HG03159 (cell line): ENCODE results near the gene ULK2.
"Not testable (repeated sequence)": the region's sequence is repeated elsewhere in the genome, so short reads cannot be mapped to it uniquely, and the experiment has no call there.

Experiments
- ATAC-seq: cut with Tn5 transposase; IDR thresholded peaks from one replicate; pipeline ENCODE4 v1.9.1; 2021; ENCODE audit warnings: mild to moderate bottlenecking, moderate library complexity; ENCODE audit not compliant: unreplicated experiment

Gene ULK2

GRCh38 chr17:19769946-19770652 lies 97.6 kb downstream of the ULK2 start:
- no peak for ATAC-seq

GRCh38 chr17:19768046-19768782 lies 99.5 kb downstream of the ULK2 start:
- no peak for ATAC-seq

- no peak for ATAC-seq
Measured at GRCh38 chr17:19766421-19767270, 101.1 kb downstream of the ULK2 start.

GRCh38 chr17:19766016-19766415 lies 101.7 kb downstream of the ULK2 start:
- no peak for ATAC-seq

GRCh38 chr17:19763991-19764390 lies 103.7 kb downstream of the ULK2 start:
- ATAC-seq, result not testable (repeated sequence)

GRCh38 chr17:19763416-19763815 lies 104.3 kb downstream of the ULK2 start:
- ATAC-seq, result no peak

GRCh38 chr17:19762515-19762961 lies 105.2 kb downstream of the ULK2 start:
- no peak for ATAC-seq

GRCh38 chr17:19760746-19761145 lies 107.0 kb downstream of the ULK2 start:
- ATAC-seq, result no peak

GRCh38 chr17:19759568-19760549 lies 107.9 kb downstream of the ULK2 start:
- ATAC-seq, result no peak

- no peak for ATAC-seq
Measured at GRCh38 chr17:19757536-19758180, 110.1 kb downstream of the ULK2 start.

- ATAC-seq, result no peak
Measured at GRCh38 chr17:19756546-19756945, 111.2 kb downstream of the ULK2 start.

GRCh38 chr17:19755821-19756510 lies 111.8 kb downstream of the ULK2 start:
- ATAC-seq, result no peak

GRCh38 chr17:19755392-19755791 lies 112.3 kb downstream of the ULK2 start:
- no peak for ATAC-seq

GRCh38 chr17:19753661-19754463 lies 113.9 kb downstream of the ULK2 start:
- no peak for ATAC-seq

- ATAC-seq, result no peak
Measured at GRCh38 chr17:19753051-19753509, 114.7 kb downstream of the ULK2 start.

GRCh38 chr17:19752216-19753050 lies 115.3 kb downstream of the ULK2 start:
- ATAC-seq, result no peak

- no peak for ATAC-seq
Measured at GRCh38 chr17:19750835-19751234, 116.9 kb downstream of the ULK2 start.
